ELF-1 (cell line): Measurements from ENCODE around the gene SKIC3.

ENCODE experiments used
- DNase-seq: peaks from one replicate; pipeline ENCODE4 v3.0.0-alpha.2; 2016; ENCODE audit warnings: low read depth, low spot score

The SKIC3 gene

DNA sequence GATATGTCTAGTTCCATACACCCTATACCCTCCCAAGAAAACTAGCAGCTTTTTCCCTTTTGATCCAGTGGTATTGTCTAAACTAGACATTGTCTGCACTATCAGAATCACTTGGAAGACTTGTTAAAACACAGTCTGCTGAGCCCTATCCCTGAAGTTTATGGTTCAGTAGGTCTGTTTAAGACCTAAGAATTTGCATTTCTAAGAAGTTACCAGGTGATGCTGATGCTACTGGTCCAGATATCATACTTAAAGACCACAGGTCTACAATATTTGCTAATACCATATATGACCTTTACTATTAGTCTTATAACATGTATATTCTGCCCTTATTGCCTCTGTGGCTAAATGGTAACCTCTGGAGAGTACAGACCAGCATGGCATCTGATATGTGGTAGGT, 23.3 kb downstream of the SKIC3 start:
- no peak for DNase-seq

DNA sequence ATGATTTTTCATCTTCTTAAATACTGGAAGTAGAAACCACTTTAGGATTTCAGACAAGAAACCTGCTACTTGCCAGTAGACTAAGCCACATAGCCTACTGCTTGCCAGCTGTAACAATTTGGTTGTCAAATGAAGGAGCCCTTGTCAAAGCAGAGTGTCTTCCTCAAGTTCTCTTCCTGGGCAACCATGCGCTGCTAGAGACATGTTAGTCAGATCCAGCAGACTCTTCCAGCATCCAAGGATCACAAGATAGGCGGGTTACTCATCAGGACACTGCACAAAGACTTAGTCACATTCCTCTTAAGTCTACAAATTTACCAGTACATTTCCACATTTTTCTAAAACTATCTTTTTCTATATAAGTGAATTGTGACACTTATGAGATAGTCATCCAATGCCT, 24.4 kb downstream of the SKIC3 start:
- no peak for DNase-seq

DNA sequence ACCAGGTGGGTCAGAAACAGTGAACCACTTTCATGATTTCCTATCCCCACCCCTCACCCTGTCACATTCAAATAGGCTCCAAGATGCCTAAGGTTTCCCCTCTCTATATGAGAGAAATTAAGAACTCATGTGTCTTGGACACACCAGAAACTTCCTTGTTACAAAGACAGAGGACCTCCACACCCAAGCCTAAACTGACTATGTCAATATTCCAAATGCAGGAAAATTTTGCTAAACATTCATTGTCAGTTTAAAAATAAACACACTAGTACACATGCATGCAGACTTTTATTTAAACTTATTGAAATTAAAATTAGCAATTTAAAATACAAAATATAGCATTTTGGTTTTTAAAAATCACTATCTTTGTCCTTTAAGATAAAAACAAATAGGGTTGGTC, 26.2 kb downstream of the SKIC3 start:
- DNase-seq = no peak

DNA sequence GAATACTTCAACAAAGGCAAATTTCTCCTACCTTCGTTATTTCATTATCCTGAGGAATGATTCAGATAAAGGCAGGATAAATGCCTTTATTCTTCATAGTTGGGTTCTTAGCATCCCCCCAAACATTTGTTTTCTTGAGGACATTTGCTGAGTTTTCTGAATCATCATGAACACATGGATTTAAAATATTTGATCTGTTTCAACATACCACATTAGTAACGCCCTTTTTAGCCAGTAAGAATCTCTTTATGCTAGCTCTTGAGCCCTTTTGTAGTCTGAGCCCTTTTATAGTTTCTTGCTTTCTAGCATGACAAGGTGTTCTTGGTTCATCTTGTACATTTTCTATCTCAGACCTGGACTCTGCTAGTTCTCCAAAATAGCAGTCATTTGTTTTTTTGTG, 27.9 kb downstream of the SKIC3 start:
- no peak for DNase-seq

DNA sequence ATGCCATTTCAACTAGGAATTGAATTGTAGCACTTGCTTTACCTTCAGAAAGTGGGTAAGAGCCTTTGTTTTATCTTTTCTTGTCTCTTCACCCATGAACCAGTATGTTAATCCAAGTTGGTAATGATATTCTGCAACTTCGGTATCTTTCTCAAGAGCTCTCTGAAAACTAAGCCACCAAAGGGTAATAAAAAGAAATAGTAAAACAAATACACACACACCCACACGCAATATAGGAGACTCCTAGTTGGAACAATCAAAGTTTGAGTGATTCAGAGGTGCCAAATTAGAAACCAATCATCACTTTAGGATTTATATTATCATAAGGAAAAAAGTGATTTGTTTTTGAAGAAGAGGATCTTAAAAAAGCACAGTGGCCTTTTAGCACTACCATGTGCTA, 30.4 kb downstream of the SKIC3 start:
- no peak for DNase-seq

DNA sequence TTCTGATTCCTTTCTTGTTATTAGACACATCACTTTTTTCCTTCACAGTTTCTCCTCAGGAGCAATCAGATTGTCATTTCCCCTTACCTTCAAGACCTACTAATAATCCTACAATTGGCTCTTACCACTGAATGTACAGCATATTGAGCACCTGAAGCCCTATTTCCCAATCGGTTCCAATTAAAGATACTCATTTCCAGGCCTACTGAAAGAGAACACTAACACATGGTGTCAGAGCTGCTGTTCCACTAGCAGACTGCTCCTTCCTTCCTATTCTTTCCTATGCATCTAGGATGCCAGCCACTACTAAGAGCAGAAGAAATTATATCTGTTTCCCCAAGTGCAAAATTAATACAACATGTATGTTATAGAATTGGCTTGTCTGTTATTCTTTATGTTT, 34.6 kb downstream of the SKIC3 start:
- DNase-seq = no peak

DNA sequence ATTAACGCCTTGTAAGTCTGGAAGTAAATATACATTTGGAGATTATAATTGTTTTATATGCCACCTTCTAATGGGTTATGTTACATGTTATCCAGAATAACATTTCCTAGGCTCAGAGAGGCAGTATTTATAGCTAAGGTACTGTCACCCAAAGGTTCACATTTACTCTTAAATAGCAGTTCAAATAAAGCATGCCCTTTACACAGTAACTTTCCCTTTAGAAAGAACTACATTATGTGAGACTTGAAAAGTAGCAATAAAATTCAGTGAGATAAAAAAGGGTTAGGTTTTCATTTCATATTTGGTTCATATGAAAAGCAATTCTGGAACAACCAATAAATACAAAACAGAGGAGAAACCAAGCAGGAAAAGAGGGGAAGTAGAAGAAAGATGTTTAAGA, 35.1 kb downstream of the SKIC3 start:
- no peak for DNase-seq

DNA sequence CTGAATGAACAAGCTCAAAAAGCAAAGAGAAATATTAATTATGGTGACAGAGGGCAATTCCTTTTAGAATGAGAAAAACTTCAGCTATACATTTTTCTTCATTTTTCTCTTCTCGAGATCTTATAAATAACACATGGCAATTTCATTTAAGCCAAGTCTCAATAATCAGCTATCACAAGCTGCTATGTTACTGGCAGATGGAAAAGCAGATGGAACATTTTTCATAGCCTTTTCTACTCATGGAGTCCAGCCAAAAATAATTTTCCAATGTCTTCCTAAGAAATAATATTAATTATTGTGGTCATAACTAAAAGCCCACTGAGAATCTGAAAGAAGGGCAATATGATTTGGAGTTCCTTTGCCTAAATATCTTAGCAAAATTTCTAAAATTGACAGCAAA, 35.6 kb downstream of the SKIC3 start:
- DNase-seq = no peak

DNA sequence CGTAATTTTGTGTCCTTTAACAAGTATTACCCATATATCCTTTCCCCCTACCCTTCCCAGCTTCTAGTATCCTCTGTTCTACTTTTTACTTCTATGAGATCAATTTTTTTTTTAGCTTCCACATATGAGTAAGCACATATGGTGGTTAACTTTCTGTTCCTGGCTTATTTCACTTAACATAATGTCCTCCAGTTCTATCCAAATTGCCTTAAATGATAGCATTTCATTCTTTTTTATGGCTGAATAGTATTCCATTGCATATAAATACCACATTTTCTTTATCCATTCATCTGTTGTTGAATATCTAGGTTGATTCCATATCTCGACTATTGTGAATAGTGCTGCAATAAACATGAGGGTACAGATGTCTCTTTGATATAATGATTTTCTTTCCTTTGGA, 36.4 kb downstream of the SKIC3 start:
- DNase-seq = no peak

DNA sequence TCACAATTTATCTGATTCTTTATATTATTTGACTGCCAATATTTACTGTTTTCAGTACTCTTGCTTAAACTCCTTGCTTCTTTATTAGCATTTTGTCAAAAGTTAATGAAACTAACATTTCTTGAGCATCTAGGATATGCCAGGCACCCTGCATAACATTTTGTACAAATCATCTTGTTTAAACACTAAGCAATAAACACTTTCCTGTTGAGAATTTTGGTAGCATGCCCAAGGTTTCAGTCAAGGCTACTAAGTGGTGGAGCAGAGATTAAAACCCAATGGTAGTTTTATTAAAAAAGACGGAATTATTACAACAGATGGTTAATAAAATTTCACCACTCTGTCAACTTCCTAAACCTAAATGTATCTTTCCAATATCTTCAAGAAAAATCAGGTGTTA, 43.2 kb downstream of the SKIC3 start:
- no peak for DNase-seq

DNA sequence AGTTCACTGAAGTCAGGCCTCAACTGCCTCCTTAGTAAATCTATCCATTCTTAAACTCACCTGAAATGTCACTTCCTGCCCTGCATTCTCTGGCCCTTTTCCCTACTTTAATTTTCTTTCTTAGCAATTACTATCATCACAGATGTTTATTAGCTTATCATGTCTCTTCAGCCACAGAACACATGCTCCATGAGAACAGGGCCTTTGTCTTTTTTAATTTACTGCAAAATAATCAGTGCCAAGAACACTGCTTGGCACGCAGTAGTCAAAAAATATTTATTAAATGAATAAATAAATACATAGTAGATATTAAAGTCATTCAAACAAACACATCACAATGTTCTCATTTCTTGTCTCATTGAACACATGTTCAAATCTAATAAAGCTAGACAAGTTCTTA, 46.2 kb downstream of the SKIC3 start:
- no peak for DNase-seq
